VCaP (cell line): ENCODE results near the gene GLP2R.

ENCODE experiments used
- H3K27ac ChIP-seq: fragments of 450-650 bp; 2 replicates; pipeline ENCODE4 v1.5.1; 2017
- TF ChIP-seq, protein P1 (sequence below): fragments of 450-650 bp; conservative IDR thresholded peaks from 2 replicates; pipeline ENCODE4 v1.5.1; 2017; ENCODE audit warnings: mild to moderate bottlenecking, moderate library complexity

GLP2R gene

GRCh38 chr17:9935408-9935807 lies 109.7 kb downstream of the GLP2R start:
- no peak overlapping the region for H3K27ac ChIP-seq
- TF ChIP-seq, protein P1, sequence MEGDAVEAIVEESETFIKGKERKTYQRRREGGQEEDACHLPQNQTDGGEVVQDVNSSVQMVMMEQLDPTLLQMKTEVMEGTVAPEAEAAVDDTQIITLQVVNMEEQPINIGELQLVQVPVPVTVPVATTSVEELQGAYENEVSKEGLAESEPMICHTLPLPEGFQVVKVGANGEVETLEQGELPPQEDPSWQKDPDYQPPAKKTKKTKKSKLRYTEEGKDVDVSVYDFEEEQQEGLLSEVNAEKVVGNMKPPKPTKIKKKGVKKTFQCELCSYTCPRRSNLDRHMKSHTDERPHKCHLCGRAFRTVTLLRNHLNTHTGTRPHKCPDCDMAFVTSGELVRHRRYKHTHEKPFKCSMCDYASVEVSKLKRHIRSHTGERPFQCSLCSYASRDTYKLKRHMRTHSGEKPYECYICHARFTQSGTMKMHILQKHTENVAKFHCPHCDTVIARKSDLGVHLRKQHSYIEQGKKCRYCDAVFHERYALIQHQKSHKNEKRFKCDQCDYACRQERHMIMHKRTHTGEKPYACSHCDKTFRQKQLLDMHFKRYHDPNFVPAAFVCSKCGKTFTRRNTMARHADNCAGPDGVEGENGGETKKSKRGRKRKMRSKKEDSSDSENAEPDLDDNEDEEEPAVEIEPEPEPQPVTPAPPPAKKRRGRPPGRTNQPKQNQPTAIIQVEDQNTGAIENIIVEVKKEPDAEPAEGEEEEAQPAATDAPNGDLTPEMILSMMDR: no peak

- H3K27ac ChIP-seq: peak overlapping the region; percentile 52; the same call in 1 of the 2 replicates
- TF ChIP-seq, protein P1: no peak
Observed at GRCh38 chr17:9936095-9936494, 110.4 kb downstream of the GLP2R start.

- peak overlapping the region; percentile 52 for H3K27ac ChIP-seq
- TF ChIP-seq, protein P1: no peak
Observed at GRCh38 chr17:9937241-9937761, 111.6 kb downstream of the GLP2R start.

GRCh38 chr17:9937901-9938300 lies 112.2 kb downstream of the GLP2R start:
- H3K27ac ChIP-seq: peak overlapping the region; percentile 52
- TF ChIP-seq, protein P1: no peak

GRCh38 chr17:9938764-9939163 lies 113.0 kb downstream of the GLP2R start:
- TF ChIP-seq, protein P1: no peak
- no peak overlapping the region for H3K27ac ChIP-seq

GRCh38 chr17:9940841-9941240 lies 115.1 kb downstream of the GLP2R start:
- H3K27ac ChIP-seq: no peak overlapping the region
- TF ChIP-seq, protein P1: no peak

GRCh38 chr17:9941305-9941704 lies 115.6 kb downstream of the GLP2R start:
- no peak overlapping the region for H3K27ac ChIP-seq
- TF ChIP-seq, protein P1: no peak
